ENCODE measurements around the gene PSORS1C2. TPM values are rescaled to one million over a fixed set of nuclear protein-coding genes. Genes with fewer than 3 reads are reported as not detected.

Gene PSORS1C2
- total and polyA plus RNA-seq, 2 donors (not counting 1 experiment from before 2014, with no cell fraction given): not detected

DNA sequence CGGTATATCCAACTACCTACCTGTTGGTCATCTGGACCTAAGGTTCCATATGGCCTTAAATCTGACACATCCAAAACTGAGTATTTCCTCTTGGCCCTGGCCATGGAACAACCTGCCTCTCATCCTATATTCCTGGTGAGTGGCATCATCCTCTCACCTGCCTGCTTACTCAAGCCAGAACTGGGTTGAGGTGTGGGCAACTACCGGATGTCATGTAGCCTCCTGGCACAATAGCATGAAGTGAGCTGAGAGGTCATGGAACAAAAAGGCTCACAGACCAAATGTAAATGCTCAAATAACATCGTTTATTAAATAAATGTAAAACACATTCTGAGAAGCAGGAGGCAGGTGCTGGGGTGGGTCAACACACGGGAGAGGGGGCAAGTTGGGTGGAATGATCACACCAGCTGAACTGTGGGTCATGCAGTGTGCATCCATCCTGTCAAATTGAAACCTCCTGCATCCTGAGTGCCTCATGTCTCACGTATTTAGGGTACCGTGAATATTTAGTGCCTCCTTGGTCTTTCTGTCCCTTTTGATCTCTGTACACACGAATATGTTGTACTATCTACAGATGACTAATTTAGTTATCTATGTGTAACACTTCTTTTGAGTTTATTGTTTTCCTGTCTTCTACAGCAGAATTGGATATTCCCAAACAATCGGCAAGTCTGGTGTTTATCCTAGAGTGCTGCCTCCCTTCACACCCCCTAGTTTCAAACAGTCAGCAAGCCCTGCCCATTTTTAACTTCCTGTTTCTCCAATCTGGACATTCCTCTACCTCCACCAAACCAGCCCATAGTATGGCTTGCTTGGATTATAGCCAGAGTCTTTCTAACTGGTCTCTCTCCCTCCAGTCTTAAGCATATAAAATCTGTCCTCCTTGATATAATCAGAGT lies 39.5 kb upstream of the PSORS1C2 start:
- intact Hi-C loops (cut with micrococcal nuclease): no loop called here
- Histone ChIP-seq H3K9ac (ENCODE audit: low read length) (no peak overlapping the region), H3K4me1 (ENCODE audit: control insufficient read depth in 2 of 2, insufficient read depth in 2 of 2, low read length in 2 of 2) (peaks cover 0 to 5% of the 10 kb centered on the region in 2 donors), H3K27me3 (replicated peaks in 1 of 4; ENCODE audit: control extremely low read depth in 1 of 4, control insufficient read depth in 3 of 4, insufficient read depth in 4 of 4, low read length in 3 of 4) (no peaks in the 10 kb centered on the region), H3K27ac (ENCODE audit: low read length in 2 of 2) (no peak overlapping the region), H3K4me3 (ENCODE audit: control extremely low read depth in 1 of 5, extremely low read depth in 1 of 5, insufficient read depth in 1 of 5, low read depth in 2 of 5, low read length in 4 of 5) (no peak overlapping the region), H2AFZ (ENCODE audit: insufficient read depth, low read depth, low read length, poor library complexity, severe bottlenecking) (no peak overlapping the region), H3K4me2 (replicated peaks; ENCODE audit: low read depth, low read length, poor library complexity, severe bottlenecking) (no peak overlapping the region), H3K79me2 (ENCODE audit: control insufficient read depth, insufficient read depth, low read length) (no peaks in the 10 kb centered on the region), H3K36me3 (replicated peaks in 1 of 2; ENCODE audit: control extremely low read depth in 1 of 2, control insufficient read depth in 1 of 2, extremely low read depth in 1 of 2, insufficient read depth in 2 of 2, low read length in 1 of 2) (no peaks in the 10 kb centered on the region), H3K9me3 (ENCODE audit: control extremely low read depth in 1 of 3, control insufficient read depth in 2 of 3, insufficient read depth in 1 of 3, low read length in 2 of 3) (no peaks in the 10 kb centered on the region), H4K20me1 (ENCODE audit: control insufficient read depth, insufficient read depth, low read length, poor library complexity, severe bottlenecking) (no peaks in the 10 kb centered on the region)
- H3K4me1 Mint-ChIP-seq: peaks cover 9% of the 10 kb centered on the region
- TF ChIP-seq, protein P1, sequence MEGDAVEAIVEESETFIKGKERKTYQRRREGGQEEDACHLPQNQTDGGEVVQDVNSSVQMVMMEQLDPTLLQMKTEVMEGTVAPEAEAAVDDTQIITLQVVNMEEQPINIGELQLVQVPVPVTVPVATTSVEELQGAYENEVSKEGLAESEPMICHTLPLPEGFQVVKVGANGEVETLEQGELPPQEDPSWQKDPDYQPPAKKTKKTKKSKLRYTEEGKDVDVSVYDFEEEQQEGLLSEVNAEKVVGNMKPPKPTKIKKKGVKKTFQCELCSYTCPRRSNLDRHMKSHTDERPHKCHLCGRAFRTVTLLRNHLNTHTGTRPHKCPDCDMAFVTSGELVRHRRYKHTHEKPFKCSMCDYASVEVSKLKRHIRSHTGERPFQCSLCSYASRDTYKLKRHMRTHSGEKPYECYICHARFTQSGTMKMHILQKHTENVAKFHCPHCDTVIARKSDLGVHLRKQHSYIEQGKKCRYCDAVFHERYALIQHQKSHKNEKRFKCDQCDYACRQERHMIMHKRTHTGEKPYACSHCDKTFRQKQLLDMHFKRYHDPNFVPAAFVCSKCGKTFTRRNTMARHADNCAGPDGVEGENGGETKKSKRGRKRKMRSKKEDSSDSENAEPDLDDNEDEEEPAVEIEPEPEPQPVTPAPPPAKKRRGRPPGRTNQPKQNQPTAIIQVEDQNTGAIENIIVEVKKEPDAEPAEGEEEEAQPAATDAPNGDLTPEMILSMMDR (IDR thresholded peaks at IDR 0.05): no peak
- no peak for TF ChIP-seq EZH2 (IDR thresholded peaks at IDR 0.05; ENCODE audit: borderline replicate concordance, insufficient read depth, low read depth, low read length, poor library complexity, severe bottlenecking)
- H3K4me3 Mint-ChIP-seq: no peak overlapping the region
- H3K9me3 Mint-ChIP-seq (ENCODE audit: insufficient read depth): no peaks in the 10 kb centered on the region
- WGBS (ENCODE audit: insufficient coverage): 66% methylated on average over 3 of the region's 8 CpGs
- POLR2A ChIA-PET: no interaction called here
- ATAC-seq (ENCODE audit: low read depth) (no peak), DNase-seq (no peak)
- H3K27me3 Mint-ChIP-seq: no peaks in the 10 kb centered on the region
- CTCF ChIA-PET: interaction anchor here (0.6 kb wide), 1 partner anchor 187 kb away, joined by 3 read pairs; no protein-coding TSS in a partner anchor
- H3K27ac Mint-ChIP-seq: no peak overlapping the region

- H3K9me3 Mint-ChIP-seq (ENCODE audit: insufficient read depth): no peaks in the 10 kb centered on the region
- no peak for DNase-seq
- ChIA-PET CTCF (no interaction called here), POLR2A (no interaction called here)
- H3K27ac ChIP-seq (ENCODE audit: low read length in 2 of 2): no peak overlapping the region
- no peaks in the 10 kb centered on the region for H3K79me2 ChIP-seq (ENCODE audit: control insufficient read depth, insufficient read depth, low read length)
- no peak overlapping the region for H3K4me3 Mint-ChIP-seq
- H3K27me3 ChIP-seq (replicated peaks in 1 of 4; ENCODE audit: control extremely low read depth in 1 of 4, control insufficient read depth in 3 of 4, insufficient read depth in 4 of 4, low read length in 3 of 4): no peaks in the 10 kb centered on the region
- WGBS (ENCODE audit: insufficient coverage): 93% methylated on average over 3 of the region's 3 CpGs
- H3K36me3 ChIP-seq (replicated peaks in 1 of 2; ENCODE audit: control extremely low read depth in 1 of 2, control insufficient read depth in 1 of 2, extremely low read depth in 1 of 2, insufficient read depth in 2 of 2, low read length in 1 of 2): no peaks in the 10 kb centered on the region
- no peak for TF ChIP-seq EZH2 (IDR thresholded peaks at IDR 0.05; ENCODE audit: borderline replicate concordance, insufficient read depth, low read depth, low read length, poor library complexity, severe bottlenecking)
- TF ChIP-seq, protein P1 (IDR thresholded peaks at IDR 0.05): no peak
- no peak overlapping the region for H3K27ac Mint-ChIP-seq
- H3K9me3 ChIP-seq (ENCODE audit: control extremely low read depth in 1 of 3, control insufficient read depth in 2 of 3, insufficient read depth in 1 of 3, low read length in 2 of 3): no peaks in the 10 kb centered on the region
- no peak overlapping the region for H2AFZ ChIP-seq (ENCODE audit: insufficient read depth, low read depth, low read length, poor library complexity, severe bottlenecking)
- no peak for ATAC-seq (ENCODE audit: low read depth)
- H3K27me3 Mint-ChIP-seq: no peaks in the 10 kb centered on the region
- peaks cover 9% of the 10 kb centered on the region for H3K4me1 Mint-ChIP-seq
- no peaks in the 10 kb centered on the region for H4K20me1 ChIP-seq (ENCODE audit: control insufficient read depth, insufficient read depth, low read length, poor library complexity, severe bottlenecking)
- no peak overlapping the region for H3K4me3 ChIP-seq (ENCODE audit: control extremely low read depth in 1 of 5, extremely low read depth in 1 of 5, insufficient read depth in 1 of 5, low read depth in 2 of 5, low read length in 4 of 5)
- no peak overlapping the region for H3K9ac ChIP-seq (ENCODE audit: low read length)
- no peak overlapping the region for H3K4me2 ChIP-seq (replicated peaks; ENCODE audit: low read depth, low read length, poor library complexity, severe bottlenecking)
- intact Hi-C loops (cut with micrococcal nuclease): no loop called here
- peaks cover 0 to 5% of the 10 kb centered on the region in 2 donors for H3K4me1 ChIP-seq (ENCODE audit: control insufficient read depth in 2 of 2, insufficient read depth in 2 of 2, low read length in 2 of 2)
Measured at GRCh38 chr6:31175971-31176370, 37.1 kb upstream of the PSORS1C2 start.
